K562 (cell line): Measurements from ENCODE around the gene GDF15. TPM values are rescaled to one million over a fixed set of nuclear protein-coding genes. Genes with fewer than 3 reads are reported as not detected.

ENCODE experiments used
- FOXK2 ChIP-seq, 2 experiments: fragments of 450-650 bp; IDR thresholded peaks in 1 of 2; conservative IDR thresholded peaks in 1 of 2; 2 replicates each; pipeline ENCODE4 v1.6.1; 2016; ENCODE audit warnings: low read depth in 2 of 2, mild to moderate bottlenecking in 1 of 2
- HLTF ChIP-seq: fragments of 450-650 bp; IDR thresholded peaks from 2 replicates; pipeline ENCODE4 v1.6.1; 2016
- KLF6 ChIP-seq: fragments of 250-450 bp; sonication (Bioruptor Pico); IDR thresholded peaks from 2 replicates; pipeline ENCODE4 v1.4.0; 2020; ENCODE audit warnings: mild to moderate bottlenecking, moderate library complexity, borderline replicate concordance
- MAFK ChIP-seq: IDR thresholded peaks from 2 replicates; pipeline ENCODE4 v1.6.1; 2011; ENCODE audit warnings: low read length, improper control_type of control experiment
- MIER1 ChIP-seq: fragments of 450-650 bp; IDR thresholded peaks from 2 replicates; pipeline ENCODE4 v1.6.1; 2016; ENCODE audit warnings: antibody characterized with exemption, mild to moderate bottlenecking, low read depth
- ZNF695 ChIP-seq: fragments of 450-650 bp; formaldehyde crosslinking; IDR thresholded peaks from 2 replicates; pipeline ENCODE4 v1.4.0; 2020; ENCODE audit warnings: mild to moderate bottlenecking, moderate library complexity
- polyA plus RNA-seq, 8 experiments: library from polyadenylated mRNA; depleted of rRNA in 4 of 8; stranded (reverse) in 5 of 8; unstranded in 3 of 8; fragments of >200 nt; fragmentation: Nextera tagmentation in 2 of 8; fragmentation: Illumina TruSeq in 1 of 8; extraction: Ambion mirVana in 2 of 8; extraction: Trizol in 1 of 8; gene quantifications; 2 replicates each; pipeline versions ENCODE4 v1.2.1 to v1.2.3, GENCODE V29; 2011 to 2014; ENCODE audit warnings: inconsistent platforms in 1 of 8, missing spikeins in 1 of 8
- total RNA-seq, 7 experiments: library from RNA; depleted of rRNA in 6 of 7; stranded (reverse); fragments of >200 nt in 6 of 7; fragmentation: Illumina TruSeq in 2 of 7; extraction: Trizol in 2 of 7; gene quantifications; 2 replicates each; pipeline versions ENCODE4 v1.2.1 to v1.2.3, GENCODE V29; 2011 to 2021; ENCODE audit warnings: low replicate concordance in 1 of 7
- TF ChIP-seq, protein P1 (sequence below): fragments of 200-600 bp; sonication (generic); IDR thresholded peaks from one replicate; pipeline ENCODE4 v1.6.1; 2012; ENCODE audit warnings: mild to moderate bottlenecking, low read depth, low read length, inconsistent platforms
- TF ChIP-seq, protein P2 (sequence below): fragments of 450-650 bp; IDR thresholded peaks from one replicate; pipeline ENCODE4 v1.6.1; 2018; ENCODE audit warnings: mild to moderate bottlenecking, moderate library complexity; ENCODE audit not compliant: partially characterized antibody
- TF ChIP-seq, protein P3 (sequence below), 2 experiments: fragments of 150-350 bp in 1 of 2; IDR thresholded peaks; 2 replicates each; pipeline ENCODE4 v1.6.1; 2012 to 2016; ENCODE audit warnings: low read depth in 2 of 2, low read length in 2 of 2, mild to moderate bottlenecking in 1 of 2, moderate library complexity in 1 of 2
- TF ChIP-seq, protein P4 (sequence below): fragments of 450-650 bp; conservative IDR thresholded peaks from 2 replicates; pipeline ENCODE4 v1.6.1; 2016; ENCODE audit warnings: missing genetic modification characterization, low read depth, mild to moderate bottlenecking, control low read depth, missing compliant biosample characterization

Gene GDF15
- total and polyA plus RNA-seq, 9 of the 15 experiments (the other 6 are each of a cell fraction or from before 2014, with no cell fraction given) = 2.3 to 82.4 (median 12.5) TPM

GRCh38 chr19:18366021-18366435 lies 19.9 kb upstream of the GDF15 start (continued):
- TF ChIP-seq, protein P1, sequence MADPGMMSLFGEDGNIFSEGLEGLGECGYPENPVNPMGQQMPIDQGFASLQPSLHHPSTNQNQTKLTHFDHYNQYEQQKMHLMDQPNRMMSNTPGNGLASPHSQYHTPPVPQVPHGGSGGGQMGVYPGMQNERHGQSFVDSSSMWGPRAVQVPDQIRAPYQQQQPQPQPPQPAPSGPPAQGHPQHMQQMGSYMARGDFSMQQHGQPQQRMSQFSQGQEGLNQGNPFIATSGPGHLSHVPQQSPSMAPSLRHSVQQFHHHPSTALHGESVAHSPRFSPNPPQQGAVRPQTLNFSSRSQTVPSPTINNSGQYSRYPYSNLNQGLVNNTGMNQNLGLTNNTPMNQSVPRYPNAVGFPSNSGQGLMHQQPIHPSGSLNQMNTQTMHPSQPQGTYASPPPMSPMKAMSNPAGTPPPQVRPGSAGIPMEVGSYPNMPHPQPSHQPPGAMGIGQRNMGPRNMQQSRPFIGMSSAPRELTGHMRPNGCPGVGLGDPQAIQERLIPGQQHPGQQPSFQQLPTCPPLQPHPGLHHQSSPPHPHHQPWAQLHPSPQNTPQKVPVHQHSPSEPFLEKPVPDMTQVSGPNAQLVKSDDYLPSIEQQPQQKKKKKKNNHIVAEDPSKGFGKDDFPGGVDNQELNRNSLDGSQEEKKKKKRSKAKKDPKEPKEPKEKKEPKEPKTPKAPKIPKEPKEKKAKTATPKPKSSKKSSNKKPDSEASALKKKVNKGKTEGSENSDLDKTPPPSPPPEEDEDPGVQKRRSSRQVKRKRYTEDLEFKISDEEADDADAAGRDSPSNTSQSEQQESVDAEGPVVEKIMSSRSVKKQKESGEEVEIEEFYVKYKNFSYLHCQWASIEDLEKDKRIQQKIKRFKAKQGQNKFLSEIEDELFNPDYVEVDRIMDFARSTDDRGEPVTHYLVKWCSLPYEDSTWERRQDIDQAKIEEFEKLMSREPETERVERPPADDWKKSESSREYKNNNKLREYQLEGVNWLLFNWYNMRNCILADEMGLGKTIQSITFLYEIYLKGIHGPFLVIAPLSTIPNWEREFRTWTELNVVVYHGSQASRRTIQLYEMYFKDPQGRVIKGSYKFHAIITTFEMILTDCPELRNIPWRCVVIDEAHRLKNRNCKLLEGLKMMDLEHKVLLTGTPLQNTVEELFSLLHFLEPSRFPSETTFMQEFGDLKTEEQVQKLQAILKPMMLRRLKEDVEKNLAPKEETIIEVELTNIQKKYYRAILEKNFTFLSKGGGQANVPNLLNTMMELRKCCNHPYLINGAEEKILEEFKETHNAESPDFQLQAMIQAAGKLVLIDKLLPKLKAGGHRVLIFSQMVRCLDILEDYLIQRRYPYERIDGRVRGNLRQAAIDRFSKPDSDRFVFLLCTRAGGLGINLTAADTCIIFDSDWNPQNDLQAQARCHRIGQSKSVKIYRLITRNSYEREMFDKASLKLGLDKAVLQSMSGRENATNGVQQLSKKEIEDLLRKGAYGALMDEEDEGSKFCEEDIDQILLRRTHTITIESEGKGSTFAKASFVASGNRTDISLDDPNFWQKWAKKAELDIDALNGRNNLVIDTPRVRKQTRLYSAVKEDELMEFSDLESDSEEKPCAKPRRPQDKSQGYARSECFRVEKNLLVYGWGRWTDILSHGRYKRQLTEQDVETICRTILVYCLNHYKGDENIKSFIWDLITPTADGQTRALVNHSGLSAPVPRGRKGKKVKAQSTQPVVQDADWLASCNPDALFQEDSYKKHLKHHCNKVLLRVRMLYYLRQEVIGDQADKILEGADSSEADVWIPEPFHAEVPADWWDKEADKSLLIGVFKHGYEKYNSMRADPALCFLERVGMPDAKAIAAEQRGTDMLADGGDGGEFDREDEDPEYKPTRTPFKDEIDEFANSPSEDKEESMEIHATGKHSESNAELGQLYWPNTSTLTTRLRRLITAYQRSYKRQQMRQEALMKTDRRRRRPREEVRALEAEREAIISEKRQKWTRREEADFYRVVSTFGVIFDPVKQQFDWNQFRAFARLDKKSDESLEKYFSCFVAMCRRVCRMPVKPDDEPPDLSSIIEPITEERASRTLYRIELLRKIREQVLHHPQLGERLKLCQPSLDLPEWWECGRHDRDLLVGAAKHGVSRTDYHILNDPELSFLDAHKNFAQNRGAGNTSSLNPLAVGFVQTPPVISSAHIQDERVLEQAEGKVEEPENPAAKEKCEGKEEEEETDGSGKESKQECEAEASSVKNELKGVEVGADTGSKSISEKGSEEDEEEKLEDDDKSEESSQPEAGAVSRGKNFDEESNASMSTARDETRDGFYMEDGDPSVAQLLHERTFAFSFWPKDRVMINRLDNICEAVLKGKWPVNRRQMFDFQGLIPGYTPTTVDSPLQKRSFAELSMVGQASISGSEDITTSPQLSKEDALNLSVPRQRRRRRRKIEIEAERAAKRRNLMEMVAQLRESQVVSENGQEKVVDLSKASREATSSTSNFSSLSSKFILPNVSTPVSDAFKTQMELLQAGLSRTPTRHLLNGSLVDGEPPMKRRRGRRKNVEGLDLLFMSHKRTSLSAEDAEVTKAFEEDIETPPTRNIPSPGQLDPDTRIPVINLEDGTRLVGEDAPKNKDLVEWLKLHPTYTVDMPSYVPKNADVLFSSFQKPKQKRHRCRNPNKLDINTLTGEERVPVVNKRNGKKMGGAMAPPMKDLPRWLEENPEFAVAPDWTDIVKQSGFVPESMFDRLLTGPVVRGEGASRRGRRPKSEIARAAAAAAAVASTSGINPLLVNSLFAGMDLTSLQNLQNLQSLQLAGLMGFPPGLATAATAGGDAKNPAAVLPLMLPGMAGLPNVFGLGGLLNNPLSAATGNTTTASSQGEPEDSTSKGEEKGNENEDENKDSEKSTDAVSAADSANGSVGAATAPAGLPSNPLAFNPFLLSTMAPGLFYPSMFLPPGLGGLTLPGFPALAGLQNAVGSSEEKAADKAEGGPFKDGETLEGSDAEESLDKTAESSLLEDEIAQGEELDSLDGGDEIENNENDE = no peak
- TF ChIP-seq MIER1 (no peak), FOXK2 (conservative IDR thresholded peaks at IDR 0.05 in 1 of 2, IDR thresholded peaks at IDR 0.05 in 1 of 2; ENCODE audit: low read depth in 2 of 2) (no peak), MAFK (no peak), HLTF (no peak), KLF6 (peak; percentile 49; the same call in 1 of the 2 replicates), ZNF695 (CRISPR knock-in tag) (no peak)
- TF ChIP-seq, protein P2, sequence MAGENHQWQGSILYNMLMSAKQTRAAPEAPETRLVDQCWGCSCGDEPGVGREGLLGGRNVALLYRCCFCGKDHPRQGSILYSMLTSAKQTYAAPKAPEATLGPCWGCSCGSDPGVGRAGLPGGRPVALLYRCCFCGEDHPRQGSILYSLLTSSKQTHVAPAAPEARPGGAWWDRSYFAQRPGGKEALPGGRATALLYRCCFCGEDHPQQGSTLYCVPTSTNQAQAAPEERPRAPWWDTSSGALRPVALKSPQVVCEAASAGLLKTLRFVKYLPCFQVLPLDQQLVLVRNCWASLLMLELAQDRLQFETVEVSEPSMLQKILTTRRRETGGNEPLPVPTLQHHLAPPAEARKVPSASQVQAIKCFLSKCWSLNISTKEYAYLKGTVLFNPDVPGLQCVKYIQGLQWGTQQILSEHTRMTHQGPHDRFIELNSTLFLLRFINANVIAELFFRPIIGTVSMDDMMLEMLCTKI = no peak
- TF ChIP-seq, protein P3, sequence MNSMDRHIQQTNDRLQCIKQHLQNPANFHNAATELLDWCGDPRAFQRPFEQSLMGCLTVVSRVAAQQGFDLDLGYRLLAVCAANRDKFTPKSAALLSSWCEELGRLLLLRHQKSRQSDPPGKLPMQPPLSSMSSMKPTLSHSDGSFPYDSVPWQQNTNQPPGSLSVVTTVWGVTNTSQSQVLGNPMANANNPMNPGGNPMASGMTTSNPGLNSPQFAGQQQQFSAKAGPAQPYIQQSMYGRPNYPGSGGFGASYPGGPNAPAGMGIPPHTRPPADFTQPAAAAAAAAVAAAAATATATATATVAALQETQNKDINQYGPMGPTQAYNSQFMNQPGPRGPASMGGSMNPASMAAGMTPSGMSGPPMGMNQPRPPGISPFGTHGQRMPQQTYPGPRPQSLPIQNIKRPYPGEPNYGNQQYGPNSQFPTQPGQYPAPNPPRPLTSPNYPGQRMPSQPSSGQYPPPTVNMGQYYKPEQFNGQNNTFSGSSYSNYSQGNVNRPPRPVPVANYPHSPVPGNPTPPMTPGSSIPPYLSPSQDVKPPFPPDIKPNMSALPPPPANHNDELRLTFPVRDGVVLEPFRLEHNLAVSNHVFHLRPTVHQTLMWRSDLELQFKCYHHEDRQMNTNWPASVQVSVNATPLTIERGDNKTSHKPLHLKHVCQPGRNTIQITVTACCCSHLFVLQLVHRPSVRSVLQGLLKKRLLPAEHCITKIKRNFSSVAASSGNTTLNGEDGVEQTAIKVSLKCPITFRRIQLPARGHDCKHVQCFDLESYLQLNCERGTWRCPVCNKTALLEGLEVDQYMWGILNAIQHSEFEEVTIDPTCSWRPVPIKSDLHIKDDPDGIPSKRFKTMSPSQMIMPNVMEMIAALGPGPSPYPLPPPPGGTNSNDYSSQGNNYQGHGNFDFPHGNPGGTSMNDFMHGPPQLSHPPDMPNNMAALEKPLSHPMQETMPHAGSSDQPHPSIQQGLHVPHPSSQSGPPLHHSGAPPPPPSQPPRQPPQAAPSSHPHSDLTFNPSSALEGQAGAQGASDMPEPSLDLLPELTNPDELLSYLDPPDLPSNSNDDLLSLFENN (IDR thresholded peaks at IDR 0.05; ENCODE audit: low read depth in 2 of 2, low read length in 2 of 2) = no peak
- TF ChIP-seq, protein P4, sequence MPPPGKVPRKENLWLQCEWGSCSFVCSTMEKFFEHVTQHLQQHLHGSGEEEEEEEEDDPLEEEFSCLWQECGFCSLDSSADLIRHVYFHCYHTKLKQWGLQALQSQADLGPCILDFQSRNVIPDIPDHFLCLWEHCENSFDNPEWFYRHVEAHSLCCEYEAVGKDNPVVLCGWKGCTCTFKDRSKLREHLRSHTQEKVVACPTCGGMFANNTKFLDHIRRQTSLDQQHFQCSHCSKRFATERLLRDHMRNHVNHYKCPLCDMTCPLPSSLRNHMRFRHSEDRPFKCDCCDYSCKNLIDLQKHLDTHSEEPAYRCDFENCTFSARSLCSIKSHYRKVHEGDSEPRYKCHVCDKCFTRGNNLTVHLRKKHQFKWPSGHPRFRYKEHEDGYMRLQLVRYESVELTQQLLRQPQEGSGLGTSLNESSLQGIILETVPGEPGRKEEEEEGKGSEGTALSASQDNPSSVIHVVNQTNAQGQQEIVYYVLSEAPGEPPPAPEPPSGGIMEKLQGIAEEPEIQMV (tag) = peak; percentile 48; the same call in 1 of the 2 replicates
